Measurements from ENCODE around the gene SMIM27.

- TF ChIP-seq CTCF (IDR thresholded peaks at IDR 0.05; ENCODE audit: poor library complexity, severe bottlenecking) = no peak
- TF ChIP-seq POLR2AphosphoS5 (IDR thresholded peaks at IDR 0.05) = no peak
- TF ChIP-seq SMC3 (conservative IDR thresholded peaks at IDR 0.05; ENCODE audit: poor library complexity) = no peak
- TF ChIP-seq TAF1 (IDR thresholded peaks at IDR 0.05; ENCODE audit: low read depth) = no peak
- TF ChIP-seq RAD21 (conservative IDR thresholded peaks at IDR 0.05) = no peak
- TF ChIP-seq EZH2 (IDR thresholded peaks at IDR 0.05; ENCODE audit: borderline replicate concordance, insufficient read depth, low read length, poor library complexity, severe bottlenecking) = no peak
- no peak for TF ChIP-seq EP300 (conservative IDR thresholded peaks at IDR 0.05; ENCODE audit: poor library complexity, severe bottlenecking)
- TF ChIP-seq REST (IDR thresholded peaks at IDR 0.05; ENCODE audit: borderline replicate concordance) = no peak
Observed at GRCh38 chr9:32590476-32590875, 38.3 kb downstream of the SMIM27 start.

All from neural cell (in vitro differentiated cells).